Activated CD4-positive, alpha-beta T cell treated with anti-CD3 and anti-CD28 coated beads, Interleukin-2, Interleukin-4, amounts not matched to agents 100 ng/mL and 50 ng/mL, durations not matched to agents 16 hours and 8 hours (primary cell): ENCODE data around the gene SMPD1.

Experiments used
- DNase-seq: peaks from one replicate; pipeline ENCODE4 v3.0.0-alpha.2; 2020; ENCODE audit warnings: low spot score

The SMPD1 gene

GRCh38 chr11:6389905-6390717 lies at the start of gene SMPD1:
Gene SMPD1 (plus strand): TSS chr11:6390474. CDS start chr11:6390599, 125 bp downstream.
- DNase-seq = peak; percentile 94

- DNase-seq = no peak
Measured at GRCh38 chr11:6345366-6345765, 44.9 kb upstream of the SMPD1 start.

DNA sequence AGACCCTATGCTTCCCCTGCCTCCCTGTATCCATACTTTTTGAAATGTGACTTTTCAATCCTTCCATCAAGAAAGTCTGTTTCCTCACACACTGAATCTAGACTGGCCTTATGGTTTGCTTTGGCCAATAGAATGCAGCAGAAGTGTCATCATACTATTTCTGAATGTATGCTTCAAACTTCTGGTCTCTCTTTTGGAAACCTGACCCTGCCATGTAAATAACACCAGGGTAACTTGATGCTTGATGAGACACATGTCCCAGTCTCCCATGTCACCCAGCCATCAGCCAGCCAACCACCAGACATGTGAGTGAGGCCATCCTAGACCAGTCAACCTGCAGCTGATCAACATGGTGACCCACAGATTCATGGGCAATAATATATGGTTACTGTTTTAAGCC lies 40.2 kb upstream of the SMPD1 start:
- no peak for DNase-seq

DNA sequence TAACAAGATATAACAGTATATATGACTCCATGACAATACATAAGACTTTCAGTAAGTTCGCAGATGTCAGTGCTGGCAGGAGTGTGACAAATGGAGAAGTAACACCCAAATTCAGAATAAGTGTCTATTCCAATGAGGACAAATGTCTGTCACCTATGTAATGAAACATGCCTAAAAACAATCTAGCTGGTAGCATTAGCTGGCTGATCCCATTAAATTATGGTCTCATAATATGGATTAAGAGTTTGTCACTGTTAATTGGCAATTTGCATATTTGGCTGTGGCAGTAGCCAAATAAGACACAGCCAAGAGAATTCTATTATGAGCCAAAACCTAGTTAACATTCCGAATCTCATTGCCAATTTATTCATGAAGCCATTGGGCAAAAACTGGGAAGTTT lies 39.8 kb upstream of the SMPD1 start:
- DNase-seq = no peak

DNA sequence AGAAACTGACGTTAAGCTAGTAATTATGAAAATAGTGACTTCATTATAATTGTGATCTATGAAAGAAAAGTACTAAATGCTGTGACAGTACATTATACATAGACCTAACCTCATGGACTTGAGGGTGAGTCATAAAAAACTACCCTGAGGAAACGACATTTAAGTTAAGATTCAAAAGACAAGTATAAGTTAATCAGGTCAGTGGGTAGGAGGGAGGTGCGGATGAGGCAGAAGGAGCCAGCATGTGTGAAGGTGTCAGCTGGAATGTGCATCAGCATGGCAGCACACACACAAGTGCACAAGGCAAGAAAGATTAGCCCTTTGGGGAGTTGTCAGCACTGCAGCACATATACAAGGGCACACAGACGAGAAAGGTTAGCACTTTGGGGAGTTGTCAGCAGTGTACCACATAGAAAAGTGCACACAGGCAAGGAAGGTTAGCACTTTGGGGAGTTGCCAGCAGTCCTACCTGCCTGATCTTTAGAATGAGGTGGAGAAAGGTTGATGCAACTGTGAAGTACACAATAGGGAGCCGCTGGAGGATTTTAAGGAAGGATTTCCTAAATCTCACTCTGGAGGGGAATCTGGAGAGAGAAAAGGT lies 38.4 kb upstream of the SMPD1 start:
- peak; percentile 55 for DNase-seq

DNA sequence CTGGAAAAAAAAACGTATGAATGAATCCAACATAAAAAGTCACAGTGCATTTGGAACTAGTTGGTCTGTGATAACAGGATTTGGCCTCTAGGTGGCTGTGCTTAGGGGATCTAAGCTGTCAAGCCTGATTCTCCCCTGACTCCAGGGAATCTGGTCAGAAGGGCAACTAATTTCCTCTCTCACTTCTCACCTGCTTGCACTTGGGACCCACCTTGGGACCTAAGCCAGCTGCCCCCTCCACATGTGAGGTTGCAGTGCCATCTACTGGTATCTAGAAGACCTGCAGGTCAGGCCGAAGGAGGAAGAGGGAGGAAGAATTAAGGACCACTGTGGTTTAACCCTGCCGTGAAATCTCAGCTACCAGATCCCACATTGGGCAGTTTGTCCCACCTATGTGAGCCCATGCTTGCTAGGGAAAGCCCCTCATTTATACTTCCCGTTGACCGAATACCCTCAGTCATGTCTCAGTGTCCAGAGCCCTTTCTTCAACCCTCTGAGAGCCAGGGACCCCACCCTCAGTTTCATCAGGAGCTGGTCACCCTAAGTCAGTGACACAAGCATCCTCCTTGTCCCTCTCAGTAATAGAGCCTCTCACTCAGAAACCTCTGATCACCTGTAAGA lies 36.8 kb upstream of the SMPD1 start:
- peak; percentile 72 for DNase-seq

- DNase-seq = no peak
Measured at GRCh38 chr11:6354651-6355485, 35.4 kb upstream of the SMPD1 start.

DNA sequence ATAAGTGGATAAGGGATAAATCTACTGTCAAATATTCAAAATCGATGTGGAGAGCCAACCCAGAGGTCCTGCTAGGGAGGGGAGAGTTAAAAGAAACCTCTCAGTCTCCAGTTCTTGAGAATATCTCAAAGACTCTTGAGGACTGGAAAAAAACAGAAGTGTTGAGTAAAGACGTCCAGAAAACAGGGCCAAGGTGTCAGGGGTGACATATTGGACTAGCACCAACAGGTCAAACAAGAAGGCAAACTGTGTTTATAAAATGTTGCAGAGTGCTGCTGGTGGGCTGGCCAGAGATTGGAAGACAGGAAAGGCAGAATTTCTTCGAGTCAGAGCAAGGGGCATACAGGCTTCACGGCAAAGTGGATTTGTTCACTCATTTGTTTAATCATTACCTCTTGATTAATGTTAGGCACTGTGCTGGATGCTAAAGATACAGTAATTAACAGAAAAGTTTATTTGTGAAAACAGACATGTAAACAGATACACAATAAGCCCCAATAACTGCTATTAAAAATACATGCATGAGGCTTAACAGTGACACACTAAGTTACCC lies 33.7 kb upstream of the SMPD1 start:
- DNase-seq = no peak

GRCh38 chr11:6357222-6357621 lies 33.1 kb upstream of the SMPD1 start:
- peak; percentile 30 for DNase-seq

DNA sequence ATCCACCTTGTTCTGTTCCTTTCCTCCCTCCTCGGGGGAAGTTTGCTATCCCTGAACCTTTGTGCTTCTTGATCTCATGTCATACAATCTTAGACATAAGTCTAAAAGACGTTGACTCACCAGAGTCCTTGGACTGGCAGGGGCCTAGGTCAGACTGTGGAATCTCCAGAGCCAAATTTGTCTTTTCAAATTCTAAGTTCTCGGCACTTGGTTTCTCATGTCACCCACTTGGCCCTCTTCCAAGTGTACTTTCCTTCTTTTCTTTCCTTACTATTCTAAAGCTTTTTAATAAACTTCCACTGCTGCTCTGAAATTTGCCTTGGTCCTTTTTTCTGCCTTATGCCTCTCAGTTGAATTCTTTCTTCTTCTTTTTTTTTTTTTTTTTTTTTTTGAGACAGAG lies 30.1 kb upstream of the SMPD1 start:
- DNase-seq = no peak

DNA sequence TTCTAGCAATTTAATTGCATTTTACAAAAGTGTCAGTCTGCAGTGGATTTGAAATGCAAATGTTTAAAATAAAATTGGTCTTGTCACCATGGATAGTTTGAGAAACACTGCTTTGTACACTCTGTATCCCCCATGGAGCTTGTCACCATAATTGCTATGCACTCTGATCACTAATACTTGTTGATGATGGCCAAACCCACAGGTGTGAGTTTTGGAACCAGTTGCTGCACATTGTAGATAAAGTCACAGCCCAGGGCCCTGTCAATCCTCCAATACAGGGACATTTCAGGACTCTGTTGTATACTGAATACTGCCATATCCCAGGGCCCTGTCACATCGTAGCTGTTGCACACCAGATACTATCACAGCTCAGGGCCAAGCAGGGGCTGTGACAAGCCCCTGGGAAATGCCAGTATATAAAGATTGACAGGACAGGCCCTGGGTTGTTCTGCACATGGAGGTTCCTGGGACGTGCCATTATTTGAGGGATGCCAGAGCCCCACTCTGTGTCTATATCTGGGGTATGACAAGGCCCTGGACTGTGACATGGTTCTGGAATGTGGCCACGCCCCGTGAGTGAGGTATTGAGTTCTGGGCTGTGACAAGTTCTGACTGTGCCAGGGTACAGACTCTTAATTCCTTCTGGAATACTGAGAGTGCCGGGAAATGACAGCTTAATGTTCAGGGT lies 27.9 kb upstream of the SMPD1 start:
- DNase-seq = no peak

DNA sequence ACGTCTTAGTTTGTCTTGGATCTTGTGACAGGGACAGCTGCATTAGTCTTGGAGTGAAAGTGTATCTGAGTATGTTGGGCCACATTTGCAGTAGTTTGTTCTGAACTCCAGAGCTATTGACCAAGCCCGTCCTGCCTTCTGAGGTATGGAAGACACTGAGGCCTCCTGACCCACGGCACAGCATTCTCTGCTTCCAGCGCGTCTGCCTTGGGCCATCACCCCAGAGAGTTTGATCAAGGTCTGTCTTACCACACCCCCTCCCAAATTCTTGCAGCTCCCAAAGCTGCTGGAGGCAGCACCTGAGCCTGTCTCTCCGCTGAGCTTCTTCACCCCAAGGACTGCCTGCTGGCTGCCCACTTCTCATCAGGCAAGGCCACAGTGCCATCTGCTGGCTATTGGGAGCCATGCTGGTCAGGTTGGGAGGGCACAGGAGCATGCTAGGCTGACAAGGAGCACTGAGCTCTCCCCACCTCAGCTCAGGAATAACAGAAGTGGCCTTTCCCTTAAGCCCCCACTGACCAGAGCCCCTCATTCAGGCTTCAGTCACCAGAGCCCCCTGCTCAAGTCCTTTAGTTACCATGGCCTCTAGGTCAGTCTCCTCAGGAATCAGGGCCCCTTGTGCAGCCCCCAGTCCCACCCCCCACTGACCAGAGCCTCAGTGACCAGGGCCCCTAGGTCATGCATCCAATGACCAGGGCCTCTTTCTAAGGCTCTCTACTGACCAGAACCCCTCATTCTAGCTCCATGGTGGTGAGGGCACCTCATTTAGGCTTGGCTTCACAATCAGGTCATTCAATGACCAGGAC lies 27.2 kb upstream of the SMPD1 start:
- peak; percentile 80 for DNase-seq

DNA sequence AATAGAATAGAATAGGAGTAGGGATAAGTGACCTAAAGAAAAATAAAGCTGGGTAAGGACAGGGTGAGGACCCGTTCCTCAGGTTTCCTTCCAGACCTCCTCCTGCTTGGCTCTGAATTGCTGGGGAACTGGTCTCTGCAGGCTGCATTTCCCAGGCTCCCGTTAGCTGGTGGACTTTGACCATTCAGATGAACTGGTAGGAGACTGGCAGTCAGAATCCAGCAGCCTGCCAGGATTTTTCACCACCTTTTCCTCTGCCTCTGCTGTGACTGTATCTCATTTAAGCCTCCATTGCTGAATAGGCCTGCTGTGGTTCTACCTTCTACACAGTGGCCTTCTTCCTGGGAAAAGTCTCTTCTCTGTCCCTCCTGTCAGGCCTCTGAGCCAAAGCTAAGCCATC lies 24.6 kb upstream of the SMPD1 start:
- DNase-seq = no peak

DNA sequence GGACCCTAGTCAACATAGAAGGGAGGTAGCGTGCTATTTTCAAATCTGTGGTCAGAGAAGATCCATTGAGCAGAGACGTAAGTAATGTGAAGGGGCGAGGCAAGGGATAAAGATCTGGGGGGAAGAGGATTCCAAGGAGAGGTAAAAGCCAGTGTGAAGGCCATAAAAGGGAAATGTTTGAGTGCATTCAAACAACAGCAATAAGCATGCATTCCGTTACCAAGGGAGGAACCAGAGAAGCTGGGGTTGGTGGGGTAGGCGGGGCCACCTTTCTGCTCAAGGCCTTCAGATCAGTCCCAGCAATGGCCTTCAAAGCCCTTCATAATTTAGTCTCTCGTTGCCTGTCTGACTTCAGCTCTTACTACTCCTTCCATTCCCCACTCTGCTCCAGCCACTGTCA lies 18.4 kb upstream of the SMPD1 start:
- no peak for DNase-seq

DNA sequence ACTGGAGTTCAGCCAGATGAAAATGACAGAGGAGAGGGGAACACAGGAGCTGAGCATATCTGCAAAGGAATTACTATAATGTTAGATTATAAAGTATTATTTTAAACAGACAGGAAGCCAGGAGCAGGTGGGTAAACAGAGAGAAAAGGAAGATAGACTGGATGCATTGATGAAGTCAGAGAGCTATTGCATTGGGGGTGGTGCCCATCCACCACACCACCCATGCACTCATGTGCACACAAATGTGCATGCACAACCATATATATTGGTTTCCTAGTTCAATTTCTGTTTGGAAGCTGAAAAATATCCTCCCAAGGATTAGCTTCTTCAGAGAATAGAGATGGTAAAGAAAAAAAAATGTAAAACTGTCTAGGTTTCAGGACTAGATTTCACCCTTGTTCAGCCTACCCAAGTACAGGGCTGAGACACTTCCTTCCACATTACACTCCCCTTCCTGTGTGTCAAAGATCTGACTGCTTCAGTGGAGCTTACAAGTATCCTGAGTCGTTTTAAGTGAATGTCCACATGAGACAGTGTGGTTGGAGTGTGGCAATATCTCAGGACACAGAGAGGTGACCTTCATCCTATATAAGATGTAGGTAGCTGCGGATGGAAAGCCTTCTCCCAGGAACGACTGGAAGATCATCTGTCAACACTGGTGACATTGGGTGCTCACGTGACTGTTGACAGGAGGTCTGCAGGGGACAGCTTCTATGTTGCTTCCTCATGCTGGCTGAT lies 12.2 kb upstream of the SMPD1 start:
- DNase-seq = no peak

DNA sequence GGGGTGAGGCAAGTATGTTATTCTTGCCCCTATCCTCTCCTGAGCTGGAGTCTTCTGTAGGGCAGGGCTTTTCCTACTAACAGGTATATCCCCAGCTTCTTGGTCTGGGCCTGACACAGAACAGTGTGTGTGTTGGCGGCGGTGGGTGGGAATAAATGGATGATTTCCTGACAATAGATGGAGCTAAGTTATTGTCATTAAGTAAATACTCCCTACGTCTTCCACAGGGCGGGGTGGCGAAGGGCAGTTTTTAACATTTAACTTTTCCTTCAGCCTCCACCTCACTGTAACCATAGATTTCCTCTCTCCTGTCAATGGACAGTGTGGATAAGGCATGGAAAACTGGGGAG lies 11.7 kb upstream of the SMPD1 start:
- no peak for DNase-seq

DNA sequence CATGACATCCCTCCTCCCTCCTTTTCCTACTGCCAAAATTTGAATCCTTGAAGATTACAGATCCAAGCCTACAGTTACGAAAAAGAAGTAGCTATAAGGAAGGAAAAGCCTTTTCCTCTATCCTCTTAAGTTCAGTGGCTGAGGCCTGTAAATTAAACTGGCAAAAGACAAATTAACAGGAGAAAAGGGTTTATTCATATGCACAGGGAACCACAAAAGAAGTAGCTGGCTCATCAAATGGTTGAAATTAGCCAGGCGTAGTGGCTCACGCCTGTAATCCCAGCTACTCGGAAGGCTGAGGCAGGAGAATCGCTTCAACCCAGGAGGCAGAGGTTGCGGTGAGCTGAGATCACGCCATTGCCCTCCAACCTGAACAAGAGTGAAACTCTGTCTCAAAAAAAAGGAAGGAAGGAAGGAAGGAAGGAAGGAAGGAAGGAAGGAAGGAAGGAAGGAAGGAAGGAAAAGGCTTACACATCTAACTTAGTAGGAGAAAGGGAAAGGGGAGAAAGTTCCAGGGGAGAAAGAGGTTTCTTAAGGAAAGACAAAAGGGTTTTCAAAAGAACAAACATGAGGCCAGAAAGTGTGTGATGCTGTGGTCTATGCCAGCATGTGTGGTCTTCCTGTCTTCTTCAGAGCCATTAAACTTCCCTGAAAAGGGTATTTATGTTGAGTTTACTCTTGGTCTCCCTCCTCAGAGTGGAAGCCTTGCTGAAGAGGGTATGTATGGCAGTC lies 5.1 kb upstream of the SMPD1 start:
- DNase-seq = no peak

DNA sequence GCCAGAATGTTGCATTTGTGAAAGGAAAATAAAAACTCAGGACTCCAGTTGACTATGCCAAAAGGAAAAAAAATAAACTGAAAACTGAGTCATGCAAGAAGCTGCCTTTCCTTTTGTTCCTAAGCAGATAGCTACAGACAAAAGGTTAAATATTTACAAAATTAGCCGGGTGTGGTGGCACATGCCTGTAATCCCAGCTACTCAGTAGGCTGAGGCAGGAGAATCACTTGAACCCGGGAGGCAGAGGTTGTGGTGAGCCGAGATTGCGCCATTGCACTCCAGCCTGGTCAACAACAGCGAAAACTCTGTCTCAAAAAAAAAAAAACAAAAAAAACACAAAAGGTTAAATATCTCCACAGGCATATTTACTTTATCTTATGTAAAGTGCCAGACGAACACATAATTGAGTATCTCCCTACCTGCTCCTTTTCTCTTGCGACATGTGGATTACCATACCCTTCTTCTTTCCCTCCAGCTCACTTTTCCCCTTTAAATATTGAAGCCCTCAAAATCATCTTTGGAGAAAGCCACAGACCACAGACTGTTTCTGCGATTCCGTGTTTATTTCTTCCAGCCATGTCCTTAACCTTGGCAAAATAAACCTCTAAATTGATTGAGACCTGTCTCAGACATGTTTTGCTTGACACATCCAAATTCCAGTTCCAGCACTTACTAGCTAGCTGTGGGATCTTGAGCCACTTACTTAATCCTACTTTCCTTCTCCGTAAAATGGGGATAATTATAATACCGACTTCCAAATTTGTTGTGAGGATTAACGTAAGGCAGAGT lies 2.3 kb upstream of the SMPD1 start:
- no peak for DNase-seq

DNA sequence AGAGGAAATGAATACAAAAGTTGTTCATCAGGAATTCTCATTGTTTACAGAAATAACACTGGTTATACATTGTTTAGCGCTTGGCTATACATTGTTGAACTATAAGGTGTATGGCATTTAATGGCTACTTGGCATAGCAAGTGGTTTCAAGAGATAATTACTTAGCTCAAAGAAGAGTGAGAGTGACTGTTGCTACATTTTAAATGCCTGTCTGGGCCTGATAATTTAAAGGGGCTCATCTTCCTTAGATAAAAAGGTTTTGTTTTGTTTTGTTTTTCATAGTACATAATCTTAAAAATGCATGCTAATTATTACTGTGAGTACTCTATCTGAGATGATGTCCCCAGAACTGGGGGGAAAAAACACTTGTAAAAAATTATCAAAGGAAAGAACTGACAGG lies 1.5 kb upstream of the SMPD1 start:
- DNase-seq = no peak
